HepG2 (cell line): Measurements from ENCODE around the gene PLEKHA6. TPM values are rescaled to one million over a fixed set of nuclear protein-coding genes. Genes with fewer than 3 reads are reported as not detected.

Source experiments
- FOXA3 ChIP-seq: IDR thresholded peaks from 2 replicates; pipeline ENCODE4 v1.6.1; 2016; ENCODE audit warnings: missing genetic modification reagents, missing compliant biosample characterization
- KAT7 ChIP-seq: IDR thresholded peaks from 2 replicates; pipeline ENCODE4 v1.6.1; 2018; ENCODE audit warnings: borderline replicate concordance, missing compliant biosample characterization
- LCORL ChIP-seq, 2 experiments: fragments of 450-650 bp in 1 of 2; sonication (generic) in 1 of 2; formaldehyde crosslinking in 1 of 2; IDR thresholded peaks; 2 replicates each; pipeline versions ENCODE4 v1.5.0 to v1.6.1; 2017 to 2020; ENCODE audit warnings: antibody characterized with exemption in 1 of 2, missing genetic modification reagents in 1 of 2
- MAZ ChIP-seq, 2 experiments: sonication (generic) in 1 of 2; formaldehyde crosslinking in 1 of 2; IDR thresholded peaks; 2 replicates each; pipeline versions ENCODE4 v1.5.0 to v1.6.1; 2012 to 2020; ENCODE audit warnings: low read depth in 2 of 2, mild to moderate bottlenecking in 2 of 2, borderline replicate concordance in 1 of 2, improper control_type of control experiment in 1 of 2, low read length in 1 of 2, missing genetic modification reagents in 1 of 2, moderate library complexity in 1 of 2
- MTA1 ChIP-seq: sonication (generic); formaldehyde crosslinking; IDR thresholded peaks from 2 replicates; pipeline ENCODE4 v1.4.0; 2020; ENCODE audit warnings: missing genetic modification reagents, mild to moderate bottlenecking, borderline replicate concordance
- MXI1 ChIP-seq: IDR thresholded peaks from 3 replicates; pipeline ENCODE4 v1.6.1; 2012; ENCODE audit warnings: low read depth, low read length, inconsistent platforms, borderline replicate concordance
- NCOR1 ChIP-seq: fragments of 200-600 bp; sonication (generic); IDR thresholded peaks from 2 replicates; pipeline ENCODE4 v1.7.0; 2017; ENCODE audit warnings: antibody characterized with exemption, low read length, borderline replicate concordance
- NR1H2 ChIP-seq: sonication (generic); formaldehyde crosslinking; IDR thresholded peaks from 2 replicates; pipeline ENCODE4 v1.8.1; 2022; ENCODE audit warnings: low read depth, missing genetic modification reagents, borderline replicate concordance
- NR2F2 ChIP-seq: IDR thresholded peaks from 2 replicates; pipeline ENCODE4 v1.6.1; 2012; ENCODE audit warnings: low read depth, inconsistent platforms, borderline replicate concordance
- PRMT3 ChIP-seq: sonication (generic); formaldehyde crosslinking; IDR thresholded peaks from 2 replicates; pipeline ENCODE4 v1.8.1; 2022; ENCODE audit warnings: low read depth, mild to moderate bottlenecking, moderate library complexity, missing genetic modification reagents, borderline replicate concordance
- RBM22 ChIP-seq: fragments of 200-400 bp; formaldehyde crosslinking; optimal IDR thresholded peaks from 2 replicates; pipeline ENCODE3; 2017; ENCODE audit warnings: mild to moderate bottlenecking, low read length, moderate library complexity
- SNRNP70 ChIP-seq: fragments of 200-400 bp; formaldehyde crosslinking; IDR thresholded peaks from 2 replicates; pipeline ENCODE4 v1.6.1; 2017; ENCODE audit warnings: mild to moderate bottlenecking, low read depth, low read length, moderate library complexity
- SP2 ChIP-seq: sonication (generic); formaldehyde crosslinking; IDR thresholded peaks from 2 replicates; pipeline ENCODE4 v1.5.1; 2020; ENCODE audit warnings: mild to moderate bottlenecking, missing genetic modification reagents
- STAG1 ChIP-seq: sonication (generic); formaldehyde crosslinking; IDR thresholded peaks from 2 replicates; pipeline ENCODE4 v1.4.0; 2020; ENCODE audit warnings: missing genetic modification reagents
- TEAD3 ChIP-seq: optimal IDR thresholded peaks from 2 replicates; pipeline ENCODE3; 2016; ENCODE audit warnings: borderline replicate concordance
- TMF1 ChIP-seq: sonication (generic); formaldehyde crosslinking; IDR thresholded peaks from 2 replicates; pipeline ENCODE4 v1.8.1; 2022; ENCODE audit warnings: low read depth, missing genetic modification reagents
- ZEB1 ChIP-seq: IDR thresholded peaks from 2 replicates; pipeline ENCODE4 v1.6.1; 2012; ENCODE audit warnings: mild to moderate bottlenecking, low read depth, inconsistent platforms; ENCODE audit not compliant: insufficient replicate concordance
- ZFP62 ChIP-seq: sonication (generic); formaldehyde crosslinking; IDR thresholded peaks from 2 replicates; pipeline ENCODE4 v1.4.0; 2020; ENCODE audit warnings: missing genetic modification reagents
- ZNF121 ChIP-seq: sonication (generic); formaldehyde crosslinking; IDR thresholded peaks from 2 replicates; pipeline ENCODE4 v1.5.0; 2020; ENCODE audit warnings: mild to moderate bottlenecking, missing genetic modification reagents
- ZNF550 ChIP-seq: sonication (generic); formaldehyde crosslinking; IDR thresholded peaks from 2 replicates; pipeline ENCODE4 v1.4.0; 2020; ENCODE audit warnings: mild to moderate bottlenecking, missing genetic modification reagents, borderline replicate concordance
- ZNF670 ChIP-seq: sonication (generic); formaldehyde crosslinking; IDR thresholded peaks from 2 replicates; pipeline ENCODE4 v1.8.0; 2022; ENCODE audit warnings: mild to moderate bottlenecking, missing genetic modification reagents, borderline replicate concordance
- polyA plus RNA-seq, 8 experiments: library from polyadenylated mRNA; depleted of rRNA in 3 of 8; stranded (reverse) in 7 of 8; unstranded in 1 of 8; fragments of >200 nt; fragmentation: Illumina TruSeq in 4 of 8; extraction: Trizol in 4 of 8; gene quantifications; 2 replicates each; pipeline versions ENCODE4 v1.2.1 to v1.2.3, GENCODE V29; 2011 to 2016; ENCODE audit warnings: low read depth in 4 of 8, missing spikeins in 1 of 8, mixed read lengths in 1 of 8; ENCODE audit not compliant: insufficient read depth in 1 of 8
- total RNA-seq, 5 experiments: library from RNA; depleted of rRNA; stranded (reverse); fragments of >200 nt; fragmentation: Illumina TruSeq; extraction: Trizol; gene quantifications; 2 replicates each; pipeline ENCODE4 v1.2.3, GENCODE V29; 2016; ENCODE audit warnings: low read depth in 1 of 5
- TF ChIP-seq, protein P1 (sequence below): sonication (generic); formaldehyde crosslinking; IDR thresholded peaks from 2 replicates; pipeline ENCODE4; 2020; ENCODE audit warnings: missing genetic modification reagents, mild to moderate bottlenecking, borderline replicate concordance
- TF ChIP-seq, protein P2 (sequence below): sonication (generic); formaldehyde crosslinking; IDR thresholded peaks from 2 replicates; pipeline ENCODE4 v1.4.0; 2020; ENCODE audit warnings: missing genetic modification reagents

The PLEKHA6 gene
- total and polyA plus RNA-seq, 2 of the 13 experiments (the other 11 are each of a cell fraction or from before 2014, with no cell fraction given): 5.3 to 11.4 TPM

DNA sequence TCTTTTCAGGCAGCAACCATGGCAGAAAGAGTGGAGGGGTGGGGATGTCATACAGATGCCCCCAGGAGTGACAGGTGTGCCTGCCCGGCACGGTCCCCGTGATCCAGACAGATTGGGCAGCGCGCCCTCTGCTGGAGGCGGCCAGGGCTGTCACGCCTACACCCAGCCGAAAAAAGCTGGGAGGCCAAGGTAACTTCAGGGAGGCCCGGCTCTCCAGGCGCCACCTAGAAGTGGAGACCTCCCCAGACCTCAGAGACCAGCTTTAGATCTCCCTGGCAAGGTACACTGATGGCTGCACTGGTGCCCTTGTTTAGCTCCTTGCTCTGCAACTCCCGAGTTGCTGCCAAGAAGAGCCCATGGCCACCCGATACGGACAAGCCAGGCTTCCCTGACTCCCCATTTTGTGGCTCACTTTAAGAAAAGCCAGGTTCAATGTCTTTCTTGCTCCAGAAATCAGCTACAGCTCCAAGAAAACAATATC is 152.6 kb downstream of the PLEKHA6 start (continued):
- no peak for TF ChIP-seq ZNF670 (CRISPR knock-in tag)
- TF ChIP-seq MAZ (IDR thresholded peaks at IDR 0.05; ENCODE audit: borderline replicate concordance, low read depth, low read length): no peak
- TF ChIP-seq MAZ (CRISPR knock-in tag; IDR thresholded peaks at IDR 0.05; ENCODE audit: low read depth): 0 out of 2 replicates have a peak, but pooled peaks have one; percentile 48
- no peak for TF ChIP-seq ZEB1
- TF ChIP-seq FOXA3 (CRISPR knock-in tag): no peak
- TF ChIP-seq TMF1 (CRISPR knock-in tag): no peak
- TF ChIP-seq, protein P1, sequence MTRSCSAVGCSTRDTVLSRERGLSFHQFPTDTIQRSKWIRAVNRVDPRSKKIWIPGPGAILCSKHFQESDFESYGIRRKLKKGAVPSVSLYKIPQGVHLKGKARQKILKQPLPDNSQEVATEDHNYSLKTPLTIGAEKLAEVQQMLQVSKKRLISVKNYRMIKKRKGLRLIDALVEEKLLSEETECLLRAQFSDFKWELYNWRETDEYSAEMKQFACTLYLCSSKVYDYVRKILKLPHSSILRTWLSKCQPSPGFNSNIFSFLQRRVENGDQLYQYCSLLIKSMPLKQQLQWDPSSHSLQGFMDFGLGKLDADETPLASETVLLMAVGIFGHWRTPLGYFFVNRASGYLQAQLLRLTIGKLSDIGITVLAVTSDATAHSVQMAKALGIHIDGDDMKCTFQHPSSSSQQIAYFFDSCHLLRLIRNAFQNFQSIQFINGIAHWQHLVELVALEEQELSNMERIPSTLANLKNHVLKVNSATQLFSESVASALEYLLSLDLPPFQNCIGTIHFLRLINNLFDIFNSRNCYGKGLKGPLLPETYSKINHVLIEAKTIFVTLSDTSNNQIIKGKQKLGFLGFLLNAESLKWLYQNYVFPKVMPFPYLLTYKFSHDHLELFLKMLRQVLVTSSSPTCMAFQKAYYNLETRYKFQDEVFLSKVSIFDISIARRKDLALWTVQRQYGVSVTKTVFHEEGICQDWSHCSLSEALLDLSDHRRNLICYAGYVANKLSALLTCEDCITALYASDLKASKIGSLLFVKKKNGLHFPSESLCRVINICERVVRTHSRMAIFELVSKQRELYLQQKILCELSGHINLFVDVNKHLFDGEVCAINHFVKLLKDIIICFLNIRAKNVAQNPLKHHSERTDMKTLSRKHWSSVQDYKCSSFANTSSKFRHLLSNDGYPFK: no peak
- TF ChIP-seq, protein P2, sequence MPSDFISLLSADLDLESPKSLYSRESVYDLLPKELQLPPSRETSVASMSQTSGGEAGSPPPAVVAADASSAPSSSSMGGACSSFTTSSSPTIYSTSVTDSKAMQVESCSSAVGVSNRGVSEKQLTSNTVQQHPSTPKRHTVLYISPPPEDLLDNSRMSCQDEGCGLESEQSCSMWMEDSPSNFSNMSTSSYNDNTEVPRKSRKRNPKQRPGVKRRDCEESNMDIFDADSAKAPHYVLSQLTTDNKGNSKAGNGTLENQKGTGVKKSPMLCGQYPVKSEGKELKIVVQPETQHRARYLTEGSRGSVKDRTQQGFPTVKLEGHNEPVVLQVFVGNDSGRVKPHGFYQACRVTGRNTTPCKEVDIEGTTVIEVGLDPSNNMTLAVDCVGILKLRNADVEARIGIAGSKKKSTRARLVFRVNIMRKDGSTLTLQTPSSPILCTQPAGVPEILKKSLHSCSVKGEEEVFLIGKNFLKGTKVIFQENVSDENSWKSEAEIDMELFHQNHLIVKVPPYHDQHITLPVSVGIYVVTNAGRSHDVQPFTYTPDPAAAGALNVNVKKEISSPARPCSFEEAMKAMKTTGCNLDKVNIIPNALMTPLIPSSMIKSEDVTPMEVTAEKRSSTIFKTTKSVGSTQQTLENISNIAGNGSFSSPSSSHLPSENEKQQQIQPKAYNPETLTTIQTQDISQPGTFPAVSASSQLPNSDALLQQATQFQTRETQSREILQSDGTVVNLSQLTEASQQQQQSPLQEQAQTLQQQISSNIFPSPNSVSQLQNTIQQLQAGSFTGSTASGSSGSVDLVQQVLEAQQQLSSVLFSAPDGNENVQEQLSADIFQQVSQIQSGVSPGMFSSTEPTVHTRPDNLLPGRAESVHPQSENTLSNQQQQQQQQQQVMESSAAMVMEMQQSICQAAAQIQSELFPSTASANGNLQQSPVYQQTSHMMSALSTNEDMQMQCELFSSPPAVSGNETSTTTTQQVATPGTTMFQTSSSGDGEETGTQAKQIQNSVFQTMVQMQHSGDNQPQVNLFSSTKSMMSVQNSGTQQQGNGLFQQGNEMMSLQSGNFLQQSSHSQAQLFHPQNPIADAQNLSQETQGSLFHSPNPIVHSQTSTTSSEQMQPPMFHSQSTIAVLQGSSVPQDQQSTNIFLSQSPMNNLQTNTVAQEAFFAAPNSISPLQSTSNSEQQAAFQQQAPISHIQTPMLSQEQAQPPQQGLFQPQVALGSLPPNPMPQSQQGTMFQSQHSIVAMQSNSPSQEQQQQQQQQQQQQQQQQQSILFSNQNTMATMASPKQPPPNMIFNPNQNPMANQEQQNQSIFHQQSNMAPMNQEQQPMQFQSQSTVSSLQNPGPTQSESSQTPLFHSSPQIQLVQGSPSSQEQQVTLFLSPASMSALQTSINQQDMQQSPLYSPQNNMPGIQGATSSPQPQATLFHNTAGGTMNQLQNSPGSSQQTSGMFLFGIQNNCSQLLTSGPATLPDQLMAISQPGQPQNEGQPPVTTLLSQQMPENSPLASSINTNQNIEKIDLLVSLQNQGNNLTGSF (CRISPR knock-in tag): no peak
- TF ChIP-seq MTA1 (CRISPR knock-in tag): no peak
- no peak for TF ChIP-seq NCOR1
- no peak for TF ChIP-seq SP2 (CRISPR knock-in tag)
- no peak for TF ChIP-seq PRMT3 (CRISPR knock-in tag)
- TF ChIP-seq NR1H2 (CRISPR knock-in tag): no peak
- no peak for TF ChIP-seq KAT7 (CRISPR knock-in tag)
- peak; percentile 34 for TF ChIP-seq TEAD3
- TF ChIP-seq LCORL (IDR thresholded peaks at IDR 0.05): no peak
- TF ChIP-seq LCORL (CRISPR knock-in tag; IDR thresholded peaks at IDR 0.05): peak; percentile 64; the same call in 1 of the 2 replicates
- TF ChIP-seq NR2F2: no peak
- TF ChIP-seq MXI1: no peak
- TF ChIP-seq ZFP62 (CRISPR knock-in tag): no peak
- TF ChIP-seq STAG1 (CRISPR knock-in tag): peak; percentile 77
- no peak for TF ChIP-seq RBM22
- TF ChIP-seq ZNF550: no peak
- peak; percentile 28; the same call in 1 of the 2 replicates for TF ChIP-seq ZNF121 (CRISPR knock-in tag)
- TF ChIP-seq SNRNP70: no peak
